ENCODE measurements around the gene SCN2B. TPM values are rescaled to one million over a fixed set of nuclear protein-coding genes. Genes with fewer than 3 reads are reported as not detected.

Gene SCN2B
- total and polyA plus RNA-seq, 2 experiments from 2014 or later, result not detected

DNA sequence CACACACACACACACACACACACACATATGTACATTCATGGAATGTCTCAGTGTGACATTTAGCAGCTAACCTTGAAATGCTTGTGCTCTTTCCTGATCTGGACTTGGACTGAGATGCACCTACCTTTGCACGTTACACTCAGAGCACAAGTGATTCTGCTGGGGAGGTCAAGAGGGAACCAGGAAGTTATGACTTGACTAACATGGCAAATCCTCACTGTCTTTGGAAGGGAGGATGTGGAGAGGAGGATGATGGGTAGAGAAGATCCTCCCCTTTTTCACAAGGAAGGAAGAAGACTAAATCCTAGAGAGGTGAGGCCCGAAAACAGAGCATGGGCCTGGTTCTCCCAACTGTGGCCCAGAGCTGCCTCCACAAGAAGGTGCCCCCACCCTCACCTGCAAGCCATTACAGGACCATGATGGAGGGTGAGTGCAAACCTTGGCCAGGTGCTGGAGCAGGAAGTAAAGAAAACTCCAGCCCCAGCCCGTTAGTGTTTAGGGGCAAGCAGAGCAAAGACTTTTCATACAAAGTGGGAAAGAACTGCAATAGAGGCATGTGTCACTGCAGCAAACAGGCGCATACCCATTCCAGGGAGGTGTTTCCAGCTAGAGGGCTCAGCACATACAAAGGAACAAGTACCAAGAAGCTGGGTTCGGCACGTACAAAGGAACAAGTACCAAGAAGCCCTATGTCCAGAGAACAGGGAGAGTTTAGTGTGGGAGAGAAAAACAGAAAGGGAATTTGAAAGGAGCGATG, 50.2 kb downstream of the SCN2B start:
- Histone ChIP-seq H3K9me2 (ENCODE audit: insufficient read depth) (no peaks in the 10 kb centered on the region), H3K79me2 (ENCODE audit: insufficient read depth) (no peaks in the 10 kb centered on the region), H4K20me1 (ENCODE audit: insufficient read depth) (no peaks in the 10 kb centered on the region), H3K9me3 (ENCODE audit: low read depth) (no peaks in the 10 kb centered on the region), H3K4me3 (no peak overlapping the region), H2AFZ (no peak overlapping the region), H3K9ac (no peak overlapping the region), H3K36me3 (ENCODE audit: low read depth) (no peaks in the 10 kb centered on the region), H3K4me1 (ENCODE audit: insufficient read depth) (no peaks in the 10 kb centered on the region), H3K27ac (no peak overlapping the region), H3K27me3 (replicated peaks; ENCODE audit: insufficient read depth) (peaks cover 3% of the 10 kb centered on the region; the same call in 1 of the 2 replicates), H3F3A (ENCODE audit: insufficient read depth) (no peaks in the 10 kb centered on the region), H3K4me2 (ENCODE audit: unreplicated experiment) (no peak overlapping the region)
- in situ Hi-C loops (cut with MboI), result no loop called here
- TF ChIP-seq EZH2 (IDR thresholded peaks at IDR 0.05; ENCODE audit: insufficient read depth, poor library complexity, severe bottlenecking), result no peak
- TF ChIP-seq EZH2phosphoT487 (IDR thresholded peaks at IDR 0.05; ENCODE audit: insufficient read depth, low read depth), result no peak
- DNase-seq, result no peak
- 48% methylated on average over 7 of the region's 7 CpGs for WGBS, 2 experiments (ENCODE audit: low coverage in 1 of 2, low lambda C conversion rate in 2 of 2, missing lambda C conversion rate in 2 of 2)

DNA sequence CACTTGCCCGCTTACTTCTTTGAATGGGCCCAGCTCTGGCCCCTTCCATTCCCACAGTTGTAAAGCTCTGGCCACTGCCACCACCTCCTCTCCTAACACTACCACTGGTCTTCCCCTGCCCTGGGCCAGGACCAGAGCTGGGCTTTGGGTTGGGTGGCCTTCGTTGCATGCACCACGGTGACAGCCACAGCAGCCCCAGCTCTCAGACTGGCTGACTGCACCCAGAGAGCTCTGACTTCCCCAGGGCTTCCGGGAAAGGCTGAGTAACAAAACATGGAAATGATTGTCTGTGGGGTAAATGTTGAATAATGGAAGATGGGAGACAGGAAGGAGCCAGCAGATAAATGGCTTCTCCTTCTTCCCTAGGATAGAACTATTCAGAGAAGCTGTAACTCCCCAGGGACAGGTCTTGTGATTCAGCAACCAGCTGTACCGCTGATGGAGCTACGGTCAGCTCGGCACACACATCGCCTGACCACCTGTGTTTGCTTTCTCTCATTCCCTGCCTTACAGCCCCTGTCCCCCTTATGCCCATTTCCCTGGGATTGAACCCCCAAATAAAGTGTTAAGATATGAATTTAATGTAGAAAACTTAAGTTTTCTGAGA, 51.4 kb downstream of the SCN2B start:
- Histone ChIP-seq H3K79me2 (ENCODE audit: insufficient read depth) (no peaks in the 10 kb centered on the region), H3K36me3 (ENCODE audit: low read depth) (no peaks in the 10 kb centered on the region), H3K9me2 (ENCODE audit: insufficient read depth) (no peaks in the 10 kb centered on the region), H3K4me2 (ENCODE audit: unreplicated experiment) (no peak overlapping the region), H3K9ac (no peak overlapping the region), H3K4me1 (ENCODE audit: insufficient read depth) (no peaks in the 10 kb centered on the region), H3K27me3 (replicated peaks; ENCODE audit: insufficient read depth) (peaks cover 3% of the 10 kb centered on the region), H2AFZ (no peak overlapping the region), H3K9me3 (ENCODE audit: low read depth) (no peaks in the 10 kb centered on the region), H3K27ac (no peak overlapping the region), H3F3A (ENCODE audit: insufficient read depth) (no peaks in the 10 kb centered on the region), H4K20me1 (ENCODE audit: insufficient read depth) (no peaks in the 10 kb centered on the region), H3K4me3 (no peak overlapping the region)
- no peak for TF ChIP-seq EZH2 (IDR thresholded peaks at IDR 0.05; ENCODE audit: insufficient read depth, poor library complexity, severe bottlenecking)
- no peak for TF ChIP-seq EZH2phosphoT487 (IDR thresholded peaks at IDR 0.05; ENCODE audit: insufficient read depth, low read depth)
- in situ Hi-C loops (cut with MboI), result no loop called here
- DNase-seq, result no peak
- 72% methylated on average over 8 of the region's 8 CpGs for WGBS, 2 experiments (ENCODE audit: low coverage in 1 of 2, low lambda C conversion rate in 2 of 2, missing lambda C conversion rate in 2 of 2)

- Histone ChIP-seq H3F3A (ENCODE audit: insufficient read depth) (no peaks in the 10 kb centered on the region), H4K20me1 (ENCODE audit: insufficient read depth) (no peaks in the 10 kb centered on the region), H3K9me3 (ENCODE audit: low read depth) (no peaks in the 10 kb centered on the region), H3K4me3 (no peak overlapping the region), H3K4me2 (ENCODE audit: unreplicated experiment) (no peak overlapping the region), H3K9ac (no peak overlapping the region), H3K4me1 (ENCODE audit: insufficient read depth) (no peaks in the 10 kb centered on the region), H3K27ac (no peak overlapping the region), H2AFZ (no peak overlapping the region), H3K36me3 (ENCODE audit: low read depth) (no peaks in the 10 kb centered on the region), H3K79me2 (ENCODE audit: insufficient read depth) (no peaks in the 10 kb centered on the region), H3K9me2 (ENCODE audit: insufficient read depth) (no peaks in the 10 kb centered on the region), H3K27me3 (replicated peaks; ENCODE audit: insufficient read depth) (peaks cover 13% of the 10 kb centered on the region)
- TF ChIP-seq EZH2phosphoT487 (IDR thresholded peaks at IDR 0.05; ENCODE audit: insufficient read depth, low read depth) (no peak), EZH2 (IDR thresholded peaks at IDR 0.05; ENCODE audit: insufficient read depth, poor library complexity, severe bottlenecking) (no peak)
- 88 to 89% methylated on average over 1 of the region's 1 CpG for WGBS, 2 experiments (ENCODE audit: low coverage in 1 of 2, low lambda C conversion rate in 2 of 2, missing lambda C conversion rate in 2 of 2)
- in situ Hi-C loops (cut with MboI), result no loop called here
- DNase-seq, result no peak
Measured at GRCh38 chr11:118120793-118121192, 55.6 kb downstream of the SCN2B start.

DNA sequence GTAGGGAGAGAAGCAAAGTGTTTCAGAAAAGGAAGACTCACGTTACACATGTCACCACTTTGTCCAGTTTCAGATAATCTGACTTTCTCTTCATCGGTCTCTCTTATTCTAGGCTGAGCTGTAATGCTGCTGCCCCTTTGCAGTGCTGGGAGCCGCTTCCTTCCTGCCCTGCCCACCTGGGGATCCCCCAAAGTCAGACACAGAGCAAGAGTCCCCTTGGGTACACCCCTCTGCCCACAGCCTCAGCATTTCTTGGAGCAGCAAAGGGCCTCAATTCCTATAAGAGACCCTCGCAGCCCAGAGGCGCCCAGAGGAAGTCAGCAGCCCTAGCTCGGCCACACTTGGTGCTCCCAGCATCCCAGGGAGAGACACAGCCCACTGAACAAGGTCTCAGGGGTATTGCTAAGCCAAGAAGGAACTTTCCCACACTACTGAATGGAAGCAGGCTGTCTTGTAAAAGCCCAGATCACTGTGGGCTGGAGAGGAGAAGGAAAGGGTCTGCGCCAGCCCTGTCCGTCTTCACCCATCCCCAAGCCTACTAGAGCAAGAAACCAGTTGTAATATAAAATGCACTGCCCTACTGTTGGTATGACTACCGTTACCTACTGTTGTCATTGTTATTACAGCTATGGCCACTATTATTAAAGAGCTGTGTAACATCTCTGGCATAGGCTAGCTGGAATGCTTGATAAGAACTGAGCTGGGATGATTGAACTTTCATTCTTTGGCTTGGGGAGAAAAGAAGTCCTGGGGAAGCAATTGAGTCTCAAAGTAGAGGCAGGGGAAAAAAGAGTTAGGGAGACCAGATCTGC, 58.4 kb downstream of the SCN2B start:
- WGBS, 2 experiments (ENCODE audit: low coverage in 1 of 2, low lambda C conversion rate in 2 of 2, missing lambda C conversion rate in 2 of 2), result 41 to 53% methylated on average over 9 of the region's 9 CpGs
- H3K9me3 ChIP-seq (ENCODE audit: low read depth), result no peaks in the 10 kb centered on the region
- H2AFZ ChIP-seq, result no peak overlapping the region
- TF ChIP-seq EZH2phosphoT487 (IDR thresholded peaks at IDR 0.05; ENCODE audit: insufficient read depth, low read depth) (no peak), EZH2 (IDR thresholded peaks at IDR 0.05; ENCODE audit: insufficient read depth, poor library complexity, severe bottlenecking) (no peak)
- H4K20me1 ChIP-seq (ENCODE audit: insufficient read depth), result no peaks in the 10 kb centered on the region
- H3F3A ChIP-seq (ENCODE audit: insufficient read depth), result no peaks in the 10 kb centered on the region
- H3K4me3 ChIP-seq, result no peak overlapping the region
- H3K36me3 ChIP-seq (ENCODE audit: low read depth), result no peaks in the 10 kb centered on the region
- DNase-seq, result no peak
- H3K4me2 ChIP-seq (ENCODE audit: unreplicated experiment), result no peak overlapping the region
- H3K4me1 ChIP-seq (ENCODE audit: insufficient read depth), result no peaks in the 10 kb centered on the region
- H3K79me2 ChIP-seq (ENCODE audit: insufficient read depth), result no peaks in the 10 kb centered on the region
- H3K9me2 ChIP-seq (ENCODE audit: insufficient read depth), result no peaks in the 10 kb centered on the region
- in situ Hi-C loops (cut with MboI), result no loop called here
- H3K27ac ChIP-seq, result no peak overlapping the region
- no peak overlapping the region for H3K9ac ChIP-seq
- H3K27me3 ChIP-seq (replicated peaks; ENCODE audit: insufficient read depth), result peaks cover 13% of the 10 kb centered on the region
